ENCODE data around the gene WDR77.

Gene WDR77

GRCh38 chr1:111463029-111463683 lies 14.1 kb upstream of the WDR77 start:
- Histone ChIP-seq H3K36me3 (ENCODE audit: insufficient read depth, low read length) (peaks cover 48% of the 10 kb centered on the region), H3K9me3 (ENCODE audit: low read length) (no peaks in the 10 kb centered on the region), H3K4me1 (ENCODE audit: insufficient read depth, low read length) (no peaks in the 10 kb centered on the region), H2AFZ (ENCODE audit: low read depth, low read length) (no peak overlapping the region), H3K4me3 (ENCODE audit: low read length) (no peak overlapping the region), H3K27me3 (ENCODE audit: insufficient read depth, low read length) (no peaks in the 10 kb centered on the region)

- Histone ChIP-seq H3K9me3 (ENCODE audit: low read length) (no peaks in the 10 kb centered on the region), H3K36me3 (ENCODE audit: insufficient read depth, low read length) (peaks cover 53% of the 10 kb centered on the region), H3K4me3 (ENCODE audit: low read length) (no peak overlapping the region), H3K27me3 (ENCODE audit: insufficient read depth, low read length) (no peaks in the 10 kb centered on the region), H2AFZ (ENCODE audit: low read depth, low read length) (no peak overlapping the region), H3K4me1 (ENCODE audit: insufficient read depth, low read length) (no peaks in the 10 kb centered on the region)
Observed at GRCh38 chr1:111462370-111463028, 13.4 kb upstream of the WDR77 start.

- Histone ChIP-seq H2AFZ (ENCODE audit: low read depth, low read length) (no peak overlapping the region), H3K4me1 (ENCODE audit: insufficient read depth, low read length) (no peaks in the 10 kb centered on the region), H3K27me3 (ENCODE audit: insufficient read depth, low read length) (no peaks in the 10 kb centered on the region), H3K4me3 (ENCODE audit: low read length) (no peak overlapping the region), H3K36me3 (ENCODE audit: insufficient read depth, low read length) (peaks cover 59% of the 10 kb centered on the region), H3K9me3 (ENCODE audit: low read length) (no peaks in the 10 kb centered on the region)
Observed at GRCh38 chr1:111461765-111462164, 12.7 kb upstream of the WDR77 start.

- Histone ChIP-seq H3K27me3 (ENCODE audit: insufficient read depth, low read length) (no peaks in the 10 kb centered on the region), H3K36me3 (ENCODE audit: insufficient read depth, low read length) (peaks cover 87% of the 10 kb centered on the region), H3K4me1 (ENCODE audit: insufficient read depth, low read length) (peaks cover 6% of the 10 kb centered on the region), H3K4me3 (ENCODE audit: low read length) (no peak overlapping the region), H2AFZ (ENCODE audit: low read depth, low read length) (no peak overlapping the region), H3K9me3 (ENCODE audit: low read length) (no peaks in the 10 kb centered on the region)
Observed at GRCh38 chr1:111455642-111456031, 6.6 kb upstream of the WDR77 start.

GRCh38 chr1:111454859-111455641 lies 6.0 kb upstream of the WDR77 start:
- Histone ChIP-seq H3K27me3 (ENCODE audit: insufficient read depth, low read length) (no peaks in the 10 kb centered on the region), H3K4me1 (ENCODE audit: insufficient read depth, low read length) (peaks cover 11% of the 10 kb centered on the region), H3K36me3 (ENCODE audit: insufficient read depth, low read length) (peaks cover 84% of the 10 kb centered on the region), H3K9me3 (ENCODE audit: low read length) (no peaks in the 10 kb centered on the region), H2AFZ (ENCODE audit: low read depth, low read length) (no peak overlapping the region), H3K4me3 (ENCODE audit: low read length) (no peak overlapping the region)

- Histone ChIP-seq H3K4me1 (ENCODE audit: insufficient read depth, low read length) (peaks cover 11% of the 10 kb centered on the region), H2AFZ (ENCODE audit: low read depth, low read length) (no peak overlapping the region), H3K36me3 (ENCODE audit: insufficient read depth, low read length) (peaks cover 72% of the 10 kb centered on the region), H3K9me3 (ENCODE audit: low read length) (no peaks in the 10 kb centered on the region), H3K27me3 (ENCODE audit: insufficient read depth, low read length) (no peaks in the 10 kb centered on the region), H3K4me3 (ENCODE audit: low read length) (no peak overlapping the region)
Observed at GRCh38 chr1:111453706-111454105, 4.7 kb upstream of the WDR77 start.

GRCh38 chr1:111452581-111452980 lies 3.5 kb upstream of the WDR77 start:
- Histone ChIP-seq H3K4me3 (ENCODE audit: low read length) (no peak overlapping the region), H2AFZ (ENCODE audit: low read depth, low read length) (no peak overlapping the region), H3K36me3 (ENCODE audit: insufficient read depth, low read length) (peaks cover 60% of the 10 kb centered on the region), H3K27me3 (ENCODE audit: insufficient read depth, low read length) (no peaks in the 10 kb centered on the region), H3K9me3 (ENCODE audit: low read length) (no peaks in the 10 kb centered on the region), H3K4me1 (ENCODE audit: insufficient read depth, low read length) (peaks cover 20% of the 10 kb centered on the region)

- Histone ChIP-seq H3K9me3 (ENCODE audit: low read length) (no peaks in the 10 kb centered on the region), H3K27me3 (ENCODE audit: insufficient read depth, low read length) (no peaks in the 10 kb centered on the region), H3K4me3 (ENCODE audit: low read length) (peak overlapping the region; percentile 95), H3K4me1 (ENCODE audit: insufficient read depth, low read length) (peaks cover 23% of the 10 kb centered on the region), H2AFZ (ENCODE audit: low read depth, low read length) (no peak overlapping the region), H3K36me3 (ENCODE audit: insufficient read depth, low read length) (peaks cover 46% of the 10 kb centered on the region)
Observed at GRCh38 chr1:111450185-111450584, 1.1 kb upstream of the WDR77 start.

- H2AFZ ChIP-seq (ENCODE audit: low read depth, low read length): peak overlapping the region; percentile 60
- H3K4me3 ChIP-seq (ENCODE audit: low read length): peak overlapping the region; percentile 95
- H3K27me3 ChIP-seq (ENCODE audit: insufficient read depth, low read length): no peaks in the 10 kb centered on the region
- H3K9me3 ChIP-seq (ENCODE audit: low read length): no peaks in the 10 kb centered on the region
- peaks cover 45% of the 10 kb centered on the region for H3K36me3 ChIP-seq (ENCODE audit: insufficient read depth, low read length)
- peaks cover 23% of the 10 kb centered on the region for H3K4me1 ChIP-seq (ENCODE audit: insufficient read depth, low read length)
Observed at GRCh38 chr1:111449703-111450017, 604 bp upstream of the WDR77 start.

GRCh38 chr1:111448482-111448917 lies 556 bp downstream of the WDR77 start:
- Histone ChIP-seq H3K9me3 (ENCODE audit: low read length) (no peaks in the 10 kb centered on the region), H3K4me1 (ENCODE audit: insufficient read depth, low read length) (peaks cover 23% of the 10 kb centered on the region), H3K4me3 (ENCODE audit: low read length) (peak overlapping the region; percentile 95), H3K27me3 (ENCODE audit: insufficient read depth, low read length) (no peaks in the 10 kb centered on the region), H2AFZ (ENCODE audit: low read depth, low read length) (peak overlapping the region; percentile 71), H3K36me3 (ENCODE audit: insufficient read depth, low read length) (peaks cover 44% of the 10 kb centered on the region)

GRCh38 chr1:111446967-111447892 lies 1.8 kb downstream of the WDR77 start:
- Histone ChIP-seq H3K36me3 (ENCODE audit: insufficient read depth, low read length) (peaks cover 46% of the 10 kb centered on the region), H3K4me3 (ENCODE audit: low read length) (peak overlapping the region; percentile 95), H3K4me1 (ENCODE audit: insufficient read depth, low read length) (peaks cover 22% of the 10 kb centered on the region), H3K9me3 (ENCODE audit: low read length) (no peaks in the 10 kb centered on the region), H2AFZ (ENCODE audit: low read depth, low read length) (no peak overlapping the region), H3K27me3 (ENCODE audit: insufficient read depth, low read length) (no peaks in the 10 kb centered on the region)

- Histone ChIP-seq H2AFZ (ENCODE audit: low read depth, low read length) (no peak overlapping the region), H3K4me3 (ENCODE audit: low read length) (no peak overlapping the region)
Observed at GRCh38 chr1:111446546-111446945, 2.5 kb downstream of the WDR77 start.

More at GRCh38 chr1:111446546-111446945, 2.5 kb downstream of the WDR77 start:
- H3K4me1 ChIP-seq (ENCODE audit: insufficient read depth, low read length): peaks cover 21% of the 10 kb centered on the region
- peaks cover 50% of the 10 kb centered on the region for H3K36me3 ChIP-seq (ENCODE audit: insufficient read depth, low read length)
- no peaks in the 10 kb centered on the region for H3K9me3 ChIP-seq (ENCODE audit: low read length)
- no peaks in the 10 kb centered on the region for H3K27me3 ChIP-seq (ENCODE audit: insufficient read depth, low read length)
